GM21447 (cell line): ENCODE data around the gene SLC1A1.
"Not testable (repeated sequence)": the region's sequence is repeated elsewhere in the genome, so short reads cannot be mapped to it uniquely, and the experiment has no call there.

Source experiments
- ATAC-seq: cut with Tn5 transposase; IDR thresholded peaks from one replicate; pipeline ENCODE4 v1.9.1; 2021; ENCODE audit not compliant: unreplicated experiment

SLC1A1 gene

GRCh38 chr9:4540425-4540824, 50.2 kb downstream of the SLC1A1 start:
- no peak for ATAC-seq

- no peak for ATAC-seq
Measured at GRCh38 chr9:4541281-4541680, 51.0 kb downstream of the SLC1A1 start.

- no peak for ATAC-seq
Measured at GRCh38 chr9:4541856-4542255, 51.6 kb downstream of the SLC1A1 start.

GRCh38 chr9:4544714-4545113, 54.4 kb downstream of the SLC1A1 start:
- ATAC-seq = not testable (repeated sequence)

GRCh38 chr9:4547016-4547415, 56.7 kb downstream of the SLC1A1 start:
- ATAC-seq = no peak

GRCh38 chr9:4548811-4549725, 58.8 kb downstream of the SLC1A1 start:
- no peak for ATAC-seq

- ATAC-seq = no peak
Measured at GRCh38 chr9:4549751-4550295, 59.6 kb downstream of the SLC1A1 start.

- ATAC-seq = no peak
Measured at GRCh38 chr9:4550777-4551484, 60.7 kb downstream of the SLC1A1 start.

GRCh38 chr9:4553951-4554381, 63.7 kb downstream of the SLC1A1 start:
- ATAC-seq = no peak

- no peak for ATAC-seq
Measured at GRCh38 chr9:4555236-4555635, 65.0 kb downstream of the SLC1A1 start.

- no peak for ATAC-seq
Measured at GRCh38 chr9:4558371-4558998, 68.2 kb downstream of the SLC1A1 start.

- ATAC-seq = peak; percentile 80
Measured at GRCh38 chr9:4559261-4560182, 69.3 kb downstream of the SLC1A1 start.

GRCh38 chr9:4563105-4563504, 72.8 kb downstream of the SLC1A1 start:
- no peak for ATAC-seq

GRCh38 chr9:4566806-4567205, 76.5 kb downstream of the SLC1A1 start:
- ATAC-seq = no peak

GRCh38 chr9:4567601-4568000, 77.3 kb downstream of the SLC1A1 start:
- ATAC-seq = no peak

GRCh38 chr9:4569101-4569500, 78.8 kb downstream of the SLC1A1 start:
- ATAC-seq = no peak

GRCh38 chr9:4572184-4572826, 82.0 kb downstream of the SLC1A1 start:
- no peak for ATAC-seq

GRCh38 chr9:4573176-4573575, 82.9 kb downstream of the SLC1A1 start:
- ATAC-seq = no peak

GRCh38 chr9:4573634-4574389, 83.5 kb downstream of the SLC1A1 start:
- ATAC-seq = no peak
